OCI-LY7 (cell line): ENCODE data around the gene FPR1. TPM values are rescaled to one million over a fixed set of nuclear protein-coding genes. Genes with fewer than 3 reads are reported as not detected.

Experiments
- BruUV-seq: library from RNA; stranded (reverse); fragments of 400-500 nt; replicated peaks from 2 replicates; lab custom pipeline; 2021; lab: Mats Ljungman, UMichigan
- CTCF ChIA-PET: fragments of 300-600 bp; sonication (Branson Sonifier 250); formaldehyde crosslinking; loops from one replicate; lab custom pipeline; 2022; ENCODE audit warnings: antibody characterized with exemption; ENCODE audit not compliant: unreplicated experiment; lab: Charles Lee
- POLR2A ChIA-PET: fragments of 300-600 bp; sonication (Branson Sonifier 250); formaldehyde crosslinking; loops from one replicate; lab custom pipeline; 2022; ENCODE audit warnings: antibody characterized with exemption; lab: Charles Lee
- DNase-seq: peaks from one replicate; pipeline ENCODE4 v3.0.0-alpha.2; 2015; ENCODE audit warnings: low spot score
- H2AFZ ChIP-seq: fragments of 200-600 bp; sonication (generic), shearing (Covaris generic); 2 replicates; pipeline ENCODE4 v1.6.1; 2014; ENCODE audit warnings: mild to moderate bottlenecking, antibody characterized with exemption, low read length, moderate library complexity
- H3K27ac ChIP-seq: fragments of 200-600 bp; sonication (generic); 2 replicates; pipeline ENCODE4 v1.5.1; 2014; ENCODE audit warnings: mixed run types, low read depth, mild to moderate bottlenecking, moderate library complexity, low read length, inconsistent platforms; ENCODE audit not compliant: poor library complexity, severe bottlenecking
- H3K36me3 ChIP-seq: fragments of 200-600 bp; sonication (generic); 2 replicates; pipeline ENCODE4 v1.6.1; 2014; ENCODE audit warnings: mild to moderate bottlenecking, antibody characterized with exemption, low read length, moderate library complexity, mixed read lengths; ENCODE audit not compliant: insufficient read depth
- H3K4me1 ChIP-seq: fragments of 200-600 bp; sonication (generic); 2 replicates; pipeline ENCODE4 v1.5.1; 2014; ENCODE audit warnings: mild to moderate bottlenecking, low read length; ENCODE audit not compliant: insufficient read depth, poor library complexity, severe bottlenecking
- H3K4me2 ChIP-seq: fragments of 200-600 bp; sonication (generic); 2 replicates; pipeline ENCODE4 v1.6.1; 2014; ENCODE audit warnings: mild to moderate bottlenecking, low read length
- H3K4me3 ChIP-seq: fragments of 200-600 bp; sonication (generic); 2 replicates; pipeline ENCODE4 v1.5.1; 2014; ENCODE audit warnings: mild to moderate bottlenecking, low read depth, low read length; ENCODE audit not compliant: poor library complexity, severe bottlenecking
- H3K79me2 ChIP-seq: fragments of 200-600 bp; sonication (generic); 2 replicates; pipeline ENCODE4 v1.6.1; 2016; ENCODE audit warnings: low read depth, mild to moderate bottlenecking, low read length, moderate library complexity, mixed read lengths; ENCODE audit not compliant: insufficient read depth
- H3K9me2 ChIP-seq: fragments of 200-600 bp; sonication (generic); 2 replicates; pipeline ENCODE4 v1.6.1; 2016; ENCODE audit warnings: mild to moderate bottlenecking, low read length, mixed read lengths; ENCODE audit not compliant: insufficient read depth
- H3K9me3 ChIP-seq: fragments of 200-600 bp; sonication (generic); 2 replicates; pipeline ENCODE4 v1.6.1; 2014; ENCODE audit warnings: mild to moderate bottlenecking, mixed run types, low read length, mixed read lengths
- H4K20me1 ChIP-seq: fragments of 200-600 bp; sonication (generic); 2 replicates; pipeline ENCODE4 v1.6.1; 2014; ENCODE audit warnings: mild to moderate bottlenecking, antibody characterized with exemption, low read length, moderate library complexity, mixed read lengths; ENCODE audit not compliant: insufficient read depth
- CTCF ChIP-seq: fragments of 200-600 bp; sonication (generic); conservative IDR thresholded peaks from 2 replicates; pipeline ENCODE4 v1.5.1; 2014; ENCODE audit warnings: mild to moderate bottlenecking, antibody characterized with exemption, low read length, moderate library complexity, mixed read lengths
- EZH2phosphoT487 ChIP-seq: fragments of 200-600 bp; sonication (generic); IDR thresholded peaks from 2 replicates; pipeline ENCODE4 v1.6.1; 2018; ENCODE audit warnings: low read depth, borderline replicate concordance, mild to moderate bottlenecking, mixed run types, antibody characterized with exemption, low read length, moderate library complexity, mixed read lengths
- intact Hi-C: fragments of 100-400 bp; cut with micrococcal nuclease; formaldehyde crosslinking; loops from one replicate; pipeline ENCODE4 v1.10.0; 2022; ENCODE audit not compliant: unreplicated experiment
- total RNA-seq, 2 experiments: library from RNA; depleted of rRNA in 1 of 2; stranded (reverse); fragments of >200 nt in 1 of 2; shearing (Covaris generic) in 1 of 2; gene quantifications; 2 replicates each; pipeline ENCODE4 v1.2.3, GENCODE V29; 2014 to 2022

Gene FPR1
- total RNA-seq, 2 experiments from 2014 or later, result not detected

DNA sequence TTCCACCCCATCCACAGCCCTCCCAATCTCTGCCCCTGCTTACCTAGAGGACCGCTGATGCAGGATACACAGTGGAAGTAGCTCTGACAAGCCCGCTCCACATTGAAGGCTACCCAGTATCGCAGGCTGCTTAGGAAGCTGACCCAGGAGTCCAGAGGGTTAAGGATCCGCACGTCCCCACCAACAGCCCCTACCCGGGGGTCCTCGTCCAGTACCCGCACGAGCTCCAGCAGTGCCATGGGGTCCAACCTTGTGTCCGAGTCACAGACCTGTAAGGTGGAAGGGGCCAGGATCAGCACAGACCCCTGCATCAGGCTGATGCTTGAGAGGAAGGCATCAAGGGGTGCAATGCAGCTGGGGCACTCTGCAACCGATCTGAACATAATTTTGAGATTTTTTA, 34.8 kb downstream of the FPR1 start:
- intact Hi-C loops, result no loop called here

GRCh38 chr19:51715850-51716249, 35.8 kb downstream of the FPR1 start:
- no peaks in the 10 kb centered on the region for H4K20me1 ChIP-seq
- no peak overlapping the region for H3K4me3 ChIP-seq
- no peaks in the 10 kb centered on the region for H3K36me3 ChIP-seq
- no peak overlapping the region for H3K27ac ChIP-seq
- H3K4me1 ChIP-seq, result peaks cover 23% of the 10 kb centered on the region
- intact Hi-C loops, result no loop called here
- H3K79me2 ChIP-seq, result no peaks in the 10 kb centered on the region
- H3K9me2 ChIP-seq, result no peaks in the 10 kb centered on the region
- no peak overlapping the region for H3K4me2 ChIP-seq
- no peak for DNase-seq
- CTCF ChIA-PET, result no interaction called here
- H3K9me3 ChIP-seq, result no peaks in the 10 kb centered on the region
- no TSS peak for BruUV-seq
- no peak overlapping the region for H2AFZ ChIP-seq
- TF ChIP-seq EZH2phosphoT487 (no peak), CTCF (no peak)
- POLR2A ChIA-PET, result no interaction called here

More for the DNA sequence above, 34.8 kb downstream of the FPR1 start:
- Histone ChIP-seq H4K20me1 (no peaks in the 10 kb centered on the region), H3K36me3 (no peaks in the 10 kb centered on the region), H3K4me1 (peaks cover 15% of the 10 kb centered on the region), H3K27ac (no peak overlapping the region), H3K9me3 (no peaks in the 10 kb centered on the region), H2AFZ (no peak overlapping the region), H3K79me2 (no peaks in the 10 kb centered on the region), H3K4me2 (no peak overlapping the region), H3K4me3 (no peak overlapping the region), H3K9me2 (no peaks in the 10 kb centered on the region)
- DNase-seq, result no peak
- BruUV-seq, result no TSS peak
- ChIA-PET CTCF (no interaction called here), POLR2A (no interaction called here)
- TF ChIP-seq EZH2phosphoT487 (no peak), CTCF (no peak)

- Histone ChIP-seq H3K4me3 (no peak overlapping the region), H4K20me1 (no peaks in the 10 kb centered on the region), H2AFZ (no peak overlapping the region), H3K79me2 (no peaks in the 10 kb centered on the region), H3K9me3 (no peaks in the 10 kb centered on the region), H3K4me1 (peaks cover 33% of the 10 kb centered on the region), H3K27ac (no peak overlapping the region), H3K4me2 (no peak overlapping the region), H3K36me3 (no peaks in the 10 kb centered on the region), H3K9me2 (no peaks in the 10 kb centered on the region)
- intact Hi-C loops, result no loop called here
- TF ChIP-seq CTCF, result no peak
- no TSS peak for BruUV-seq
- ChIA-PET CTCF (no interaction called here), POLR2A (no interaction called here)
- DNase-seq, result peak; percentile 18
These were observed 36.8 kb downstream of the FPR1 start for GRCh38 chr19:51714848-51715247.
